ENCODE results near the gene PSAT1. TPM values are rescaled to one million over a fixed set of nuclear protein-coding genes. Genes with fewer than 3 reads are reported as not detected.
A peak's percentile ranks its signal among the peaks of the same experiment; 100 is the strongest.

The PSAT1 gene
- total RNA-seq, 1 experiment from 2014 or later, result 45.6 TPM

DNA sequence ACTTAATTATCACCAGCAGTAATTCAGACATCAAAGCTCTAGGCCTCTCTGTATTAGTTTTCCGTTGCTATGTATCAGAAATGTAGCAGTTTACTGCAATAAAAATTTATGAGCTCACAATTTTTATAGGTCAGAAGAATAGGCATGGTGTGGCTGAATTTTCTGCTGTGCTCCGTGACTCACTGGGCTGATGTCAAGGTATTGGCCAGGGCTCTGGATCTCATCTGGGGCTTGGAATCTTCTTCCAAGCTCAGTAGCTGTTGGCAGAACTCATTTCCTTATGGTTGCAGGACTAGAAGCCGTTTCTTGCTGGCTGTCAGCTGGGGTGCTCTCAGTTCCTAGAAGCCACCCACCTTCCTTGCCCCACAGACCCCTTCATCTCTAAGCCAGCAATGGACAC is 66.3 kb downstream of the PSAT1 start:
- H3K9ac ChIP-seq (ENCODE audit: low read length), result no peak overlapping the region
- no peak overlapping the region for H3K4me3 ChIP-seq (ENCODE audit: low read length)
- H3K79me2 ChIP-seq (ENCODE audit: low read length), result no peaks in the 10 kb centered on the region
- H3K36me3 ChIP-seq (ENCODE audit: low read depth, low read length), result no peaks in the 10 kb centered on the region
- H3K27me3 ChIP-seq (ENCODE audit: low read length), result no peaks in the 10 kb centered on the region
- no peak overlapping the region for H3K27ac ChIP-seq (ENCODE audit: low read length)
- ChIA-PET CTCF (no interaction called here), POLR2A (ENCODE audit: unreplicated experiment) (interaction anchor here (0.7 to 0.9 kb wide), 2 partner anchors 67 to 321 kb away, joined by 3 to 5 read pairs; partner anchors contain the start of gene PSAT1)
- no TSS peak for BruUV-seq (replicated peaks)
- no peak overlapping the region for H2AFZ ChIP-seq (ENCODE audit: low read length)
- no peaks in the 10 kb centered on the region for H4K20me1 ChIP-seq (ENCODE audit: low read length)
- intact Hi-C loops (cut with micrococcal nuclease), result no loop called here
- peak; percentile 93 for ATAC-seq
- TF ChIP-seq EZH2phosphoT487 (IDR thresholded peaks at IDR 0.05; ENCODE audit: borderline replicate concordance, low read length) (no peak), EZH2 (IDR thresholded peaks at IDR 0.05; ENCODE audit: low read length, unreplicated experiment) (no peak)
- TF ChIP-seq, protein P1, sequence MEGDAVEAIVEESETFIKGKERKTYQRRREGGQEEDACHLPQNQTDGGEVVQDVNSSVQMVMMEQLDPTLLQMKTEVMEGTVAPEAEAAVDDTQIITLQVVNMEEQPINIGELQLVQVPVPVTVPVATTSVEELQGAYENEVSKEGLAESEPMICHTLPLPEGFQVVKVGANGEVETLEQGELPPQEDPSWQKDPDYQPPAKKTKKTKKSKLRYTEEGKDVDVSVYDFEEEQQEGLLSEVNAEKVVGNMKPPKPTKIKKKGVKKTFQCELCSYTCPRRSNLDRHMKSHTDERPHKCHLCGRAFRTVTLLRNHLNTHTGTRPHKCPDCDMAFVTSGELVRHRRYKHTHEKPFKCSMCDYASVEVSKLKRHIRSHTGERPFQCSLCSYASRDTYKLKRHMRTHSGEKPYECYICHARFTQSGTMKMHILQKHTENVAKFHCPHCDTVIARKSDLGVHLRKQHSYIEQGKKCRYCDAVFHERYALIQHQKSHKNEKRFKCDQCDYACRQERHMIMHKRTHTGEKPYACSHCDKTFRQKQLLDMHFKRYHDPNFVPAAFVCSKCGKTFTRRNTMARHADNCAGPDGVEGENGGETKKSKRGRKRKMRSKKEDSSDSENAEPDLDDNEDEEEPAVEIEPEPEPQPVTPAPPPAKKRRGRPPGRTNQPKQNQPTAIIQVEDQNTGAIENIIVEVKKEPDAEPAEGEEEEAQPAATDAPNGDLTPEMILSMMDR (conservative IDR thresholded peaks at IDR 0.05; ENCODE audit: low read depth, low read length), result no peak
- no peaks in the 10 kb centered on the region for H3K9me3 ChIP-seq (ENCODE audit: low read length)
- peaks cover 9% of the 10 kb centered on the region for H3K4me1 ChIP-seq (ENCODE audit: insufficient read depth, low read length)
- peak; percentile 47 for DNase-seq
- no peaks in the 10 kb centered on the region for H3K9me2 ChIP-seq (replicated peaks; ENCODE audit: low read length)
- no peak overlapping the region; the same call in 1 of the 2 replicates for H3K4me2 ChIP-seq (ENCODE audit: low read length)
- H3F3A ChIP-seq (ENCODE audit: low read length, unreplicated experiment), result no peaks in the 10 kb centered on the region

DNA sequence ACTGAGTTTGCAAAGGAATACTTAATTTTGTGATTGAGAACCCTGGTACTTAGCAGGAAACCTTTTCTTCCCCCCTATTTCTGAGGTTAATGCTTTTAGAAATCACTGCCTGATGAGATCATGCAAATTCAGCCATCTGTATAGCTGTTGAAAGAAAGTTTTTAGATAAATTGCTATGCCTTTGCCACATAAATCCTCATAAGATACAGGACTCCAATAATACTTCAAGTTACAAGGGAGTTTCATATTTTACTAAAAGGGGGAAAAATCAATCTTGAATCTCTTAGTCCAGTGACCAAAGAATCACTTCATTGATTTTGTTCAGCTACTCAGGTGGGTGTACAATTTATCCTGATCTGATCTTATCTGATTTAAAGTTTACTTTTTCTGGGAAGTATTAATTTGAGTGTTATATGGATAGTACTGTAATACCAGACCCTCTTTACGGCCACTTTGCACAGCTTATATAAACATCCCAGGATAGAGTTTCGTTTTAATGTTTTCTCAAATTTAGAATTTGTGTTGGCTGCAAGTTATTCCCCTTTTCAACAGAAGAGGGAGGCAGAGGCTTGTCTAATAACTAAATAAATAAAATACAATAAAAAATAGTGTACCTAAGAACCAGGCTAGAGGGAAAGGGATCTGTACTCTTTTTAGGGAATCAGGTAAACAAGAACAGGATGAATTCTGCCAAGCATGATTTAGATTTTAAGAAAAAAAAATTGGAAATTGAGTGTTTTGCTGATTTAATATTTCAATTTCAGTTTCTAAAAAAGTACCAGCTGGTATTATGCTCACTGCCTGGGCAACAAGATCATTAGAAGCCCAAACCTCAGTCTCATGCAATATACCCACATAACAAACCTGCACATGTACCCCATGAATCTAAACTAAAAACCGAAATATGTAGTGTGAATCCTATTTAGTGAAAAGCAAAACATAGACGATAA is 69.1 kb downstream of the PSAT1 start:
- Histone ChIP-seq H3K4me2 (ENCODE audit: low read length) (peak overlapping the region; percentile 67), H3K27me3 (ENCODE audit: low read length) (no peaks in the 10 kb centered on the region), H3K79me2 (ENCODE audit: low read length) (no peaks in the 10 kb centered on the region), H3K9me2 (replicated peaks; ENCODE audit: low read length) (no peaks in the 10 kb centered on the region), H3K4me1 (ENCODE audit: insufficient read depth, low read length) (peaks cover 9% of the 10 kb centered on the region), H3K27ac (ENCODE audit: low read length) (no peak overlapping the region), H3K9me3 (ENCODE audit: low read length) (no peaks in the 10 kb centered on the region), H3K4me3 (ENCODE audit: low read length) (no peak overlapping the region), H3F3A (ENCODE audit: low read length, unreplicated experiment) (no peaks in the 10 kb centered on the region), H2AFZ (ENCODE audit: low read length) (no peak overlapping the region), H4K20me1 (ENCODE audit: low read length) (no peaks in the 10 kb centered on the region), H3K36me3 (ENCODE audit: low read depth, low read length) (no peaks in the 10 kb centered on the region), H3K9ac (ENCODE audit: low read length) (no peak overlapping the region)
- ChIA-PET POLR2A (ENCODE audit: unreplicated experiment) (no interaction called here), CTCF (interaction anchor here (0.7 to 1.0 kb wide), 3 partner anchors 69 to 93 kb away, joined by 3 to 4 read pairs (median 3); partner anchors contain the start of gene PSAT1)
- ATAC-seq, result no peak; the same call in 1 of the 2 replicates
- DNase-seq, result peak; percentile 52
- no peak for TF ChIP-seq EZH2 (IDR thresholded peaks at IDR 0.05; ENCODE audit: low read length, unreplicated experiment)
- TF ChIP-seq, protein P1 (conservative IDR thresholded peaks at IDR 0.05; ENCODE audit: low read depth, low read length), result peak; percentile 63
- intact Hi-C loops (cut with micrococcal nuclease), result no loop called here
- BruUV-seq (replicated peaks), result no TSS peak

DNA sequence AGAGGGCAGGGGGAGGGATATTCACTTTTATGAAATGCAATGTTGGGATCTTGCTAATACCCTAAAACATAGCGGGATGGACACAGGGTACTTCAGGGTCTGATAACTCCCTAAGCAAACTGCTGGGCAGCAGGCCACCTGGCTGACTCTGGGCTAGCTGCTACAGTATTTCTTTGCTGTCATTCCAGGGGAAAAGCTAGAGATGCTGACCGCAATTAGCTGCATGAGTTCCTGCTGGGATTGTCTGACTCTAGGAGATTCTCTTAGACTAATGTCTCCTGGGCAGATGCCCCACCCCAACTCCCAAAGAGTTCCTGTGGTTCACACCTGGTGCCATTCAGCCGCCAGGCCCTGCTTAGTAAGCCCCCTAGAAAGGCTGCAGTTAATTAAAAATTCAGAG is 69.9 kb downstream of the PSAT1 start:
- CTCF ChIA-PET, result interaction anchor here (1.0 kb wide), 1 partner anchor 73 kb away, joined by 4 read pairs; no protein-coding TSS in a partner anchor
- intact Hi-C loops (cut with micrococcal nuclease), result no loop called here

More for the DNA sequence above, 69.9 kb downstream of the PSAT1 start:
- Histone ChIP-seq H3F3A (ENCODE audit: low read length, unreplicated experiment) (no peaks in the 10 kb centered on the region), H3K9me3 (ENCODE audit: low read length) (no peaks in the 10 kb centered on the region), H3K36me3 (ENCODE audit: low read depth, low read length) (no peaks in the 10 kb centered on the region), H3K4me3 (ENCODE audit: low read length) (no peak overlapping the region), H3K27ac (ENCODE audit: low read length) (no peak overlapping the region), H3K9me2 (replicated peaks; ENCODE audit: low read length) (no peaks in the 10 kb centered on the region), H3K4me2 (ENCODE audit: low read length) (no peak overlapping the region), H3K9ac (ENCODE audit: low read length) (no peak overlapping the region), H4K20me1 (ENCODE audit: low read length) (no peaks in the 10 kb centered on the region), H3K79me2 (ENCODE audit: low read length) (no peaks in the 10 kb centered on the region), H2AFZ (ENCODE audit: low read length) (no peak overlapping the region), H3K4me1 (ENCODE audit: insufficient read depth, low read length) (peaks cover 9% of the 10 kb centered on the region), H3K27me3 (ENCODE audit: low read length) (no peaks in the 10 kb centered on the region)
- no TSS peak for BruUV-seq (replicated peaks)
- POLR2A ChIA-PET (ENCODE audit: unreplicated experiment), result no interaction called here
- ATAC-seq (no peak), DNase-seq (no peak)
- no peak for TF ChIP-seq EZH2 (IDR thresholded peaks at IDR 0.05; ENCODE audit: low read length, unreplicated experiment)
- no peak for TF ChIP-seq EZH2phosphoT487 (IDR thresholded peaks at IDR 0.05; ENCODE audit: borderline replicate concordance, low read length)
- TF ChIP-seq, protein P1 (conservative IDR thresholded peaks at IDR 0.05; ENCODE audit: low read depth, low read length), result no peak
